Calu3 (cell line): Measurements from ENCODE around the gene TSHZ2. TPM values are rescaled to one million over a fixed set of nuclear protein-coding genes. Genes with fewer than 3 reads are reported as not detected.

Experiments used
- BruUV-seq: library from RNA; stranded (reverse); fragments of 400-500 nt; replicated peaks from 2 replicates; lab custom pipeline; 2021; lab: Mats Ljungman, UMichigan
- CTCF ChIA-PET: fragments of 300-600 bp; sonication (Branson Sonifier 250); formaldehyde crosslinking; loops from one replicate; lab custom pipeline; 2022; ENCODE audit warnings: antibody characterized with exemption; lab: Charles Lee
- DNase-seq: peaks from one replicate; pipeline ENCODE4 v3.0.0; 2022
- H3K27ac Mint-ChIP-seq: one replicate; pipeline ENCODE4 v1.8.0; 2022; ENCODE audit warnings: mixed read lengths; ENCODE audit not compliant: unreplicated experiment
- H3K27me3 Mint-ChIP-seq: one replicate; pipeline ENCODE4 v1.8.0; 2022; ENCODE audit warnings: mixed read lengths; ENCODE audit not compliant: unreplicated experiment
- H3K36me3 Mint-ChIP-seq: one replicate; pipeline ENCODE4 v1.8.0; 2022; ENCODE audit warnings: mild to moderate bottlenecking, moderate library complexity, mixed read lengths; ENCODE audit not compliant: insufficient read depth, unreplicated experiment
- H3K4me1 Mint-ChIP-seq: one replicate; pipeline ENCODE4 v1.8.0; 2022; ENCODE audit warnings: mild to moderate bottlenecking, low read depth, mixed read lengths; ENCODE audit not compliant: unreplicated experiment
- H3K4me3 Mint-ChIP-seq: one replicate; pipeline ENCODE4 v1.8.0; 2022; ENCODE audit warnings: mild to moderate bottlenecking, low read depth, moderate library complexity, mixed read lengths; ENCODE audit not compliant: unreplicated experiment
- H3K9me3 Mint-ChIP-seq: one replicate; pipeline ENCODE4 v1.8.0; 2022; ENCODE audit warnings: low read depth, mixed read lengths; ENCODE audit not compliant: unreplicated experiment
- CTCF ChIP-seq: fragments of 200-600 bp; IDR thresholded peaks from one replicate; pipeline ENCODE4 v1.8.0; 2022; ENCODE audit warnings: antibody characterized with exemption; ENCODE audit not compliant: unreplicated experiment
- intact Hi-C: fragments of 100-400 bp; cut with micrococcal nuclease; formaldehyde crosslinking; loops from one replicate; pipeline ENCODE4 v1.10.0; 2022; ENCODE audit not compliant: unreplicated experiment
- total RNA-seq: library from RNA; stranded (reverse); gene quantifications from 2 replicates; pipeline ENCODE4 v1.2.3, GENCODE V29; 2022

The TSHZ2 gene
- total RNA-seq, 1 experiment from 2014 or later = not detected

- DNase-seq = no peak
- Mint-ChIP-seq H3K9me3 (no peaks in the 10 kb centered on the region), H3K4me3 (no peak overlapping the region), H3K36me3 (no peaks in the 10 kb centered on the region), H3K27me3 (peaks cover 68% of the 10 kb centered on the region), H3K4me1 (no peaks in the 10 kb centered on the region), H3K27ac (no peak overlapping the region)
- BruUV-seq = no TSS peak
- CTCF ChIA-PET = no interaction called here
- no peak for TF ChIP-seq CTCF
- intact Hi-C loops = no loop called here
These were observed 177.7 kb downstream of the TSHZ2 start for GRCh38 chr20:53149890-53150205.

GRCh38 chr20:53150532-53150931, 178.4 kb downstream of the TSHZ2 start:
- H3K4me1 Mint-ChIP-seq = no peaks in the 10 kb centered on the region
- BruUV-seq = no TSS peak
- H3K27ac Mint-ChIP-seq = no peak overlapping the region
- intact Hi-C loops = no loop called here
- no peak for DNase-seq
- H3K4me3 Mint-ChIP-seq = no peak overlapping the region
- TF ChIP-seq CTCF = no peak
- H3K36me3 Mint-ChIP-seq = no peaks in the 10 kb centered on the region
- no peaks in the 10 kb centered on the region for H3K9me3 Mint-ChIP-seq
- H3K27me3 Mint-ChIP-seq = peaks cover 67% of the 10 kb centered on the region
- CTCF ChIA-PET = no interaction called here

GRCh38 chr20:53152228-53152627, 180.1 kb downstream of the TSHZ2 start:
- Mint-ChIP-seq H3K4me3 (no peak overlapping the region), H3K9me3 (no peaks in the 10 kb centered on the region), H3K36me3 (no peaks in the 10 kb centered on the region), H3K27ac (no peak overlapping the region), H3K4me1 (no peaks in the 10 kb centered on the region), H3K27me3 (peaks cover 50% of the 10 kb centered on the region)
- TF ChIP-seq CTCF = no peak
- no peak for DNase-seq
- CTCF ChIA-PET = interaction anchor here (0.9 kb wide), 1 partner anchor 75 kb away, joined by 3 read pairs; no protein-coding TSS in a partner anchor
- intact Hi-C loops = no loop called here
- BruUV-seq = no TSS peak

- DNase-seq = no peak
- Mint-ChIP-seq H3K4me1 (no peaks in the 10 kb centered on the region), H3K4me3 (no peak overlapping the region), H3K9me3 (no peaks in the 10 kb centered on the region), H3K27ac (no peak overlapping the region), H3K27me3 (peaks cover 37% of the 10 kb centered on the region), H3K36me3 (no peaks in the 10 kb centered on the region)
- no TSS peak for BruUV-seq
- TF ChIP-seq CTCF = no peak
- CTCF ChIA-PET = no interaction called here
- intact Hi-C loops = no loop called here
These were observed 182.4 kb downstream of the TSHZ2 start for GRCh38 chr20:53154540-53154939.
